Adrenal gland (tissue), 5 donors: Measurements from ENCODE around the gene FBXO46.

Experiments
- CTCF ChIP-seq, 6 experiments: fragments of 450-650 bp in 4 of 6; fragments of 200-600 bp in 2 of 6; sonication (generic) in 1 of 6; IDR thresholded peaks; 1 replicate in 5 of 6; 2 replicates in 1 of 6; pipeline versions ENCODE4 v1.5.1 to v1.8.0; 2016 to 2021; ENCODE audit warnings: antibody characterized with exemption in 6 of 6, mild to moderate bottlenecking in 2 of 6, moderate library complexity in 1 of 6
- POLR2A ChIP-seq, 2 donors: fragments of 450-650 bp; IDR thresholded peaks; one replicate each; pipeline ENCODE4 v1.6.1; 2017; ENCODE audit warnings: antibody characterized with exemption in 2 of 2, mild to moderate bottlenecking in 2 of 2, moderate library complexity in 1 of 2
- donor health status: DM: no; HTN: no; CAD: no.

- no peak for TF ChIP-seq CTCF (IDR thresholded peaks at IDR 0.05)
- TF ChIP-seq POLR2A (IDR thresholded peaks at IDR 0.05) = no peak
These were observed 16.8 kb upstream of the FBXO46 start for GRCh38 chr19:45747513-45747912.
